ENCODE data around the gene SLMAP. TPM values are rescaled to one million over a fixed set of nuclear protein-coding genes. Genes with fewer than 3 reads are reported as not detected.

The SLMAP gene
- total RNA-seq, 1 donor from 2014 or later = 71.4 TPM

- H3K27me3 ChIP-seq (ENCODE audit: insufficient read depth, low read length) = no peaks in the 10 kb centered on the region
- H3K9me3 Mint-ChIP-seq (ENCODE audit: unreplicated experiment) = no peaks in the 10 kb centered on the region
- H3K4me2 ChIP-seq (ENCODE audit: low read length) = peak overlapping the region; percentile 40
- H3K27ac ChIP-seq (ENCODE audit: low read depth, low read length) = peak overlapping the region; percentile 41
- no peak overlapping the region for H3K4me3 Mint-ChIP-seq (ENCODE audit: unreplicated experiment)
- H3K27ac Mint-ChIP-seq (ENCODE audit: unreplicated experiment) = no peak overlapping the region
- H3K36me3 Mint-ChIP-seq (ENCODE audit: low read depth, unreplicated experiment) = peaks cover 9% of the 10 kb centered on the region
- H3K4me1 ChIP-seq (ENCODE audit: insufficient read depth, low read length) = no peaks in the 10 kb centered on the region
- no peak overlapping the region for H2AFZ ChIP-seq (ENCODE audit: low read depth, low read length)
- no peaks in the 10 kb centered on the region for H3K9me3 ChIP-seq (ENCODE audit: insufficient read depth, low read depth, low read length)
- TF ChIP-seq EZH2 (IDR thresholded peaks at IDR 0.05; ENCODE audit: insufficient read depth, low read length) = no peak
- TF ChIP-seq, protein P1, sequence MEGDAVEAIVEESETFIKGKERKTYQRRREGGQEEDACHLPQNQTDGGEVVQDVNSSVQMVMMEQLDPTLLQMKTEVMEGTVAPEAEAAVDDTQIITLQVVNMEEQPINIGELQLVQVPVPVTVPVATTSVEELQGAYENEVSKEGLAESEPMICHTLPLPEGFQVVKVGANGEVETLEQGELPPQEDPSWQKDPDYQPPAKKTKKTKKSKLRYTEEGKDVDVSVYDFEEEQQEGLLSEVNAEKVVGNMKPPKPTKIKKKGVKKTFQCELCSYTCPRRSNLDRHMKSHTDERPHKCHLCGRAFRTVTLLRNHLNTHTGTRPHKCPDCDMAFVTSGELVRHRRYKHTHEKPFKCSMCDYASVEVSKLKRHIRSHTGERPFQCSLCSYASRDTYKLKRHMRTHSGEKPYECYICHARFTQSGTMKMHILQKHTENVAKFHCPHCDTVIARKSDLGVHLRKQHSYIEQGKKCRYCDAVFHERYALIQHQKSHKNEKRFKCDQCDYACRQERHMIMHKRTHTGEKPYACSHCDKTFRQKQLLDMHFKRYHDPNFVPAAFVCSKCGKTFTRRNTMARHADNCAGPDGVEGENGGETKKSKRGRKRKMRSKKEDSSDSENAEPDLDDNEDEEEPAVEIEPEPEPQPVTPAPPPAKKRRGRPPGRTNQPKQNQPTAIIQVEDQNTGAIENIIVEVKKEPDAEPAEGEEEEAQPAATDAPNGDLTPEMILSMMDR (IDR thresholded peaks at IDR 0.05; ENCODE audit: insufficient read depth, low read depth, low read length) = no peak
- peaks cover 3% of the 10 kb centered on the region for H3K79me2 ChIP-seq (ENCODE audit: insufficient read depth, low read length)
- DNase-seq (ENCODE audit: low read depth) (peak; percentile 73), FAIRE-seq (peak; percentile 13)
- H4K20me1 ChIP-seq (ENCODE audit: insufficient read depth, low read length) = no peaks in the 10 kb centered on the region
- H3K4me3 ChIP-seq (ENCODE audit: insufficient read depth, low read depth, low read length) = no peak overlapping the region
- peaks cover 3% of the 10 kb centered on the region for H3K36me3 ChIP-seq (ENCODE audit: insufficient read depth, low read length)
- peak overlapping the region; percentile 51 for H3K9ac ChIP-seq (ENCODE audit: low read length)
- no peaks in the 10 kb centered on the region for H3K4me1 Mint-ChIP-seq (ENCODE audit: low read depth, unreplicated experiment)
- H3K27me3 Mint-ChIP-seq (ENCODE audit: low read depth, unreplicated experiment) = no peaks in the 10 kb centered on the region
Measured at GRCh38 chr3:57889807-57890206, 133.7 kb downstream of the SLMAP start.

- H3K79me2 ChIP-seq (ENCODE audit: insufficient read depth, low read length) = peaks cover 3% of the 10 kb centered on the region
- no peak overlapping the region for H3K4me2 ChIP-seq (ENCODE audit: low read length)
- peaks cover 3% of the 10 kb centered on the region for H3K36me3 ChIP-seq (ENCODE audit: insufficient read depth, low read length)
- peak overlapping the region; percentile 41 for H3K27ac ChIP-seq (ENCODE audit: low read depth, low read length)
- H3K36me3 Mint-ChIP-seq (ENCODE audit: low read depth, unreplicated experiment) = peaks cover 9% of the 10 kb centered on the region
- no peak for FAIRE-seq
- peak overlapping the region; percentile 51 for H3K9ac ChIP-seq (ENCODE audit: low read length)
- no peaks in the 10 kb centered on the region for H4K20me1 ChIP-seq (ENCODE audit: insufficient read depth, low read length)
- H3K27me3 ChIP-seq (ENCODE audit: insufficient read depth, low read length) = no peaks in the 10 kb centered on the region
- H3K27me3 Mint-ChIP-seq (ENCODE audit: low read depth, unreplicated experiment) = no peaks in the 10 kb centered on the region
- H3K4me3 Mint-ChIP-seq (ENCODE audit: unreplicated experiment) = no peak overlapping the region
- H3K4me1 ChIP-seq (ENCODE audit: insufficient read depth, low read length) = no peaks in the 10 kb centered on the region
- peak; percentile 79 for DNase-seq (ENCODE audit: low read depth)
- no peak overlapping the region for H2AFZ ChIP-seq (ENCODE audit: low read depth, low read length)
- H3K4me3 ChIP-seq (ENCODE audit: insufficient read depth, low read depth, low read length) = no peak overlapping the region
- H3K27ac Mint-ChIP-seq (ENCODE audit: unreplicated experiment) = no peak overlapping the region
- TF ChIP-seq, protein P1 (IDR thresholded peaks at IDR 0.05; ENCODE audit: insufficient read depth, low read depth, low read length) = no peak
- TF ChIP-seq EZH2 (IDR thresholded peaks at IDR 0.05; ENCODE audit: insufficient read depth, low read length) = no peak
- no peaks in the 10 kb centered on the region for H3K4me1 Mint-ChIP-seq (ENCODE audit: low read depth, unreplicated experiment)
- H3K9me3 Mint-ChIP-seq (ENCODE audit: unreplicated experiment) = no peaks in the 10 kb centered on the region
- H3K9me3 ChIP-seq (ENCODE audit: insufficient read depth, low read depth, low read length) = no peaks in the 10 kb centered on the region
Measured at GRCh38 chr3:57890874-57891273, 134.8 kb downstream of the SLMAP start.

DNA sequence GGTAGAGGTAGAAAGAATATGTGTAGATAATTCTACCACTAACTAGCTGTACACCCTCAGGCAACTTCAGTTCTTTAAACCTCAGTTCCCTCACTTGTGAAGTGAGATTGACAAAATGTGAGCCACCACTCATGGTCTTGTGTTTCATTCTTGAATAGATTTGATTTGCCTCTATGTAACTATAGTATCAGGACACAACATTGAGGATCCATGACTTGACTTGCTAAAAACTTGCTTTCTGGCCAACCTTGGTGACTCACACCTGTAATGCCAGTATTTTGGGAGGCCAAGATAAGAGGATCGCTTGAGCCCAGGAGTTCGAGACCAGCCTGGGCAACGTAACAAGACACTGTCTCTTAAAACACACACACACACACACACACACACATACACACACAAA lies 136.3 kb downstream of the SLMAP start:
- no peak overlapping the region for H3K4me3 Mint-ChIP-seq (ENCODE audit: unreplicated experiment)
- H2AFZ ChIP-seq (ENCODE audit: low read depth, low read length) = no peak overlapping the region
- H3K4me1 Mint-ChIP-seq (ENCODE audit: low read depth, unreplicated experiment) = no peaks in the 10 kb centered on the region
- no peak overlapping the region for H3K9ac ChIP-seq (ENCODE audit: low read length)
- no peak for FAIRE-seq
- H3K27ac Mint-ChIP-seq (ENCODE audit: unreplicated experiment) = no peak overlapping the region
- H3K9me3 ChIP-seq (ENCODE audit: insufficient read depth, low read depth, low read length) = no peaks in the 10 kb centered on the region
- peaks cover 10% of the 10 kb centered on the region for H3K36me3 Mint-ChIP-seq (ENCODE audit: low read depth, unreplicated experiment)
- H3K4me3 ChIP-seq (ENCODE audit: insufficient read depth, low read depth, low read length) = no peak overlapping the region
- no peaks in the 10 kb centered on the region for H4K20me1 ChIP-seq (ENCODE audit: insufficient read depth, low read length)
- no peaks in the 10 kb centered on the region for H3K27me3 Mint-ChIP-seq (ENCODE audit: low read depth, unreplicated experiment)
- peak; percentile 55 for DNase-seq (ENCODE audit: low read depth)
- H3K4me2 ChIP-seq (ENCODE audit: low read length) = no peak overlapping the region
- H3K4me1 ChIP-seq (ENCODE audit: insufficient read depth, low read length) = no peaks in the 10 kb centered on the region
- H3K36me3 ChIP-seq (ENCODE audit: insufficient read depth, low read length) = peaks cover 3% of the 10 kb centered on the region
- no peaks in the 10 kb centered on the region for H3K27me3 ChIP-seq (ENCODE audit: insufficient read depth, low read length)
- H3K79me2 ChIP-seq (ENCODE audit: insufficient read depth, low read length) = peaks cover 3% of the 10 kb centered on the region
- TF ChIP-seq EZH2 (IDR thresholded peaks at IDR 0.05; ENCODE audit: insufficient read depth, low read length) = no peak
- TF ChIP-seq, protein P1 (IDR thresholded peaks at IDR 0.05; ENCODE audit: insufficient read depth, low read depth, low read length) = no peak
- no peaks in the 10 kb centered on the region for H3K9me3 Mint-ChIP-seq (ENCODE audit: unreplicated experiment)
- H3K27ac ChIP-seq (ENCODE audit: low read depth, low read length) = no peak overlapping the region
